Measurements from ENCODE around the gene CPA5.

The CPA5 gene

GRCh38 chr7:130358471-130358870 is 13.9 kb downstream of the CPA5 start:
- peaks cover 51% of the 10 kb centered on the region for H3K4me1 Mint-ChIP-seq
- no peaks in the 10 kb centered on the region for H3K36me3 Mint-ChIP-seq (ENCODE audit: low read depth)
- H3K4me3 Mint-ChIP-seq: no peak overlapping the region
- H3K27me3 Mint-ChIP-seq (ENCODE audit: low read depth): no peaks in the 10 kb centered on the region
- no peak for TF ChIP-seq CTCF (IDR thresholded peaks at IDR 0.05; ENCODE audit: unreplicated experiment in 3 of 3)
- peaks cover 16% of the 10 kb centered on the region for H3K9me3 Mint-ChIP-seq
- H3K27ac Mint-ChIP-seq: peak overlapping the region; percentile 78 to 100 (median 99)

GRCh38 chr7:130359276-130359857 is 14.8 kb downstream of the CPA5 start:
- Mint-ChIP-seq H3K4me3 (no peak overlapping the region), H3K4me1 (peaks cover 45% of the 10 kb centered on the region), H3K36me3 (ENCODE audit: low read depth) (no peaks in the 10 kb centered on the region), H3K27ac (peak overlapping the region; percentile 23 to 71 (median 60)), H3K9me3 (peaks cover 16% of the 10 kb centered on the region), H3K27me3 (ENCODE audit: low read depth) (no peaks in the 10 kb centered on the region)
- TF ChIP-seq CTCF (IDR thresholded peaks at IDR 0.05; ENCODE audit: unreplicated experiment in 3 of 3): no peak

GRCh38 chr7:130360518-130360917 is 15.9 kb downstream of the CPA5 start:
- Mint-ChIP-seq H3K36me3 (ENCODE audit: low read depth) (no peaks in the 10 kb centered on the region), H3K27ac (peak overlapping the region in 2 of 3 experiments; percentile 60 to 71), H3K9me3 (peaks cover 16% of the 10 kb centered on the region), H3K4me3 (no peak overlapping the region), H3K4me1 (peaks cover 45% of the 10 kb centered on the region), H3K27me3 (ENCODE audit: low read depth) (no peaks in the 10 kb centered on the region)
- TF ChIP-seq CTCF (IDR thresholded peaks at IDR 0.05; ENCODE audit: unreplicated experiment in 3 of 3): no peak

- Mint-ChIP-seq H3K36me3 (ENCODE audit: low read depth) (no peaks in the 10 kb centered on the region), H3K27me3 (ENCODE audit: low read depth) (no peaks in the 10 kb centered on the region), H3K4me1 (peaks cover 45% of the 10 kb centered on the region), H3K9me3 (peaks cover 16% of the 10 kb centered on the region), H3K27ac (peak overlapping the region; percentile 41 to 60 (median 54)), H3K4me3 (no peak overlapping the region)
- TF ChIP-seq CTCF (IDR thresholded peaks at IDR 0.05; ENCODE audit: unreplicated experiment in 3 of 3): no peak
These were observed 17.1 kb downstream of the CPA5 start for GRCh38 chr7:130361681-130362080.

- Mint-ChIP-seq H3K36me3 (ENCODE audit: low read depth) (no peaks in the 10 kb centered on the region), H3K27me3 (ENCODE audit: low read depth) (no peaks in the 10 kb centered on the region), H3K4me1 (peaks cover 45% of the 10 kb centered on the region), H3K9me3 (peaks cover 16% of the 10 kb centered on the region), H3K27ac (peak overlapping the region; percentile 76 to 93 (median 87)), H3K4me3 (no peak overlapping the region)
- no peak for TF ChIP-seq CTCF (IDR thresholded peaks at IDR 0.05; ENCODE audit: unreplicated experiment in 3 of 3)
These were observed 17.7 kb downstream of the CPA5 start for GRCh38 chr7:130362251-130362816.
